Colonic mucosa (tissue), 4 donors: ENCODE data around the gene SLC48A1. TPM values are rescaled to one million over a fixed set of nuclear protein-coding genes. Genes with fewer than 3 reads are reported as not detected.

Experiments used
- DNase-seq: peaks from one replicate; pipeline ENCODE4 v3.0.0-alpha.2; 2020
- H3K27ac ChIP-seq: fragments of 200-600 bp; one replicate; pipeline ENCODE4 v1.8.0; 2021
- H3K27me3 ChIP-seq: fragments of 200-600 bp; one replicate; pipeline ENCODE4 v1.8.0; 2021
- H3K36me3 ChIP-seq: fragments of 200-600 bp; one replicate; pipeline ENCODE4 v1.8.0; 2021
- H3K4me1 ChIP-seq: fragments of 200-600 bp; one replicate; pipeline ENCODE4 v1.8.0; 2021; ENCODE audit warnings: mild to moderate bottlenecking
- H3K4me3 ChIP-seq: fragments of 200-600 bp; one replicate; pipeline ENCODE4 v1.8.0; 2021
- H3K9ac ChIP-seq, 2 donors: one replicate each; pipeline ENCODE4 v1.7.0; 2013; ENCODE audit warnings: control low read depth in 2 of 2, low read depth in 2 of 2, low read length in 2 of 2
- H3K9me3 ChIP-seq: fragments of 200-600 bp; one replicate; pipeline ENCODE4 v1.8.0; 2021
- intact Hi-C: fragments of 100-400 bp; cut with DNase I; formaldehyde crosslinking; loops from one replicate; pipeline ENCODE4 v1.14.1; 2022
- total RNA-seq, 2 donors: library from RNA; stranded (reverse); fragmentation: NEBNext Ultra II Directional in 1 of 2; extraction: Animal tissue kit (Norgen Biotek cat#: 25700) in 1 of 2; gene quantifications; one replicate each; pipeline ENCODE4 v1.2.1, GENCODE V29; 2021
- TF ChIP-seq, protein P1 (sequence below): fragments of 200-600 bp; IDR thresholded peaks from one replicate; pipeline ENCODE4 v1.8.0; 2022; ENCODE audit warnings: antibody characterized with exemption, mild to moderate bottlenecking
- donor health status: healthy.
- donor health status: DM: no; HTN: no; CAD: no.
- donor health status: DM: no; HTN: no; CAD: no.

Gene SLC48A1
- total RNA-seq, 2 donors from 2014 or later: 12.2 to 17.9 TPM

DNA sequence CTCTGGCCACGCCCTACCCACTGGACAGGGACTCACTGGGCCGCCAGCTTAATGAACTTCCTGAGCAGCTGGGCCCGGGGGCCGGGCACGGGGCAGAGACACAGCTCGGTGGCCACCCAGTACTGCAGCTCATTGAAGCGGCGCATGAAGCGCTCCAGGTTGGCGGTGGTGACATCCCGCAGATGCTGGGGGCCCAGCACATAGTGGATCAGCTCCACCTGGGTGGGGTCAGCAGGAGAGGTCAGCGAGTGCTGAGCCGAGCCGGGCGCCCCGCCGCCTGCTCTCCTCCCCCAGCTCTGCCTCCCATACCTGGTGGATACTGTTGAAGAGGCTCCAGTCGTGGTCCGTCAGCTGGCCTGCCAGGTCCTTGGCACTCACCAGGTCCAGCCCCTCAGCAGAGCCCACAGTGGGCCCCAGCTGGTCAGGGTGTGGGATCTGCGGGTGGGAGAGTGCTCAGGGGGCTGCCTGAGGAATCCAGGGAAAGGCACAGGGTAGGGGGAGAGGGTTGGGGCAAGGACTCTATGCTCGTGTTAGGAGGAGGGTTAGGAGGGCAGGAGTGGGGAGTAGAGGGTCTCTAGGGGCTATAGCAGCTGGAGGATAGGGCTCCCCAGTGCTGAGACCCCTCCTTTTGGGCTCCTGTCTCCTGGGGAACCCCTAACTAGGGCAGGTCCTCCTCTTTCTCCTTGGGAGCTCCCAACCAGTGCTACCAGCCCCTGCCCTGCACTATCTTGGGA lies 32.3 kb upstream of the SLC48A1 start:
- Histone ChIP-seq H3K27me3 (no peaks in the 10 kb centered on the region), H3K9me3 (no peaks in the 10 kb centered on the region), H3K9ac (peak overlapping the region in 1 of 2 donors; percentile 49), H3K27ac (no peak overlapping the region), H3K4me3 (no peak overlapping the region), H3K36me3 (no peaks in the 10 kb centered on the region), H3K4me1 (peaks cover 10% of the 10 kb centered on the region)
- no peak for DNase-seq
- intact Hi-C loops: no loop called here
- TF ChIP-seq, protein P1, sequence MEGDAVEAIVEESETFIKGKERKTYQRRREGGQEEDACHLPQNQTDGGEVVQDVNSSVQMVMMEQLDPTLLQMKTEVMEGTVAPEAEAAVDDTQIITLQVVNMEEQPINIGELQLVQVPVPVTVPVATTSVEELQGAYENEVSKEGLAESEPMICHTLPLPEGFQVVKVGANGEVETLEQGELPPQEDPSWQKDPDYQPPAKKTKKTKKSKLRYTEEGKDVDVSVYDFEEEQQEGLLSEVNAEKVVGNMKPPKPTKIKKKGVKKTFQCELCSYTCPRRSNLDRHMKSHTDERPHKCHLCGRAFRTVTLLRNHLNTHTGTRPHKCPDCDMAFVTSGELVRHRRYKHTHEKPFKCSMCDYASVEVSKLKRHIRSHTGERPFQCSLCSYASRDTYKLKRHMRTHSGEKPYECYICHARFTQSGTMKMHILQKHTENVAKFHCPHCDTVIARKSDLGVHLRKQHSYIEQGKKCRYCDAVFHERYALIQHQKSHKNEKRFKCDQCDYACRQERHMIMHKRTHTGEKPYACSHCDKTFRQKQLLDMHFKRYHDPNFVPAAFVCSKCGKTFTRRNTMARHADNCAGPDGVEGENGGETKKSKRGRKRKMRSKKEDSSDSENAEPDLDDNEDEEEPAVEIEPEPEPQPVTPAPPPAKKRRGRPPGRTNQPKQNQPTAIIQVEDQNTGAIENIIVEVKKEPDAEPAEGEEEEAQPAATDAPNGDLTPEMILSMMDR: no peak

DNA sequence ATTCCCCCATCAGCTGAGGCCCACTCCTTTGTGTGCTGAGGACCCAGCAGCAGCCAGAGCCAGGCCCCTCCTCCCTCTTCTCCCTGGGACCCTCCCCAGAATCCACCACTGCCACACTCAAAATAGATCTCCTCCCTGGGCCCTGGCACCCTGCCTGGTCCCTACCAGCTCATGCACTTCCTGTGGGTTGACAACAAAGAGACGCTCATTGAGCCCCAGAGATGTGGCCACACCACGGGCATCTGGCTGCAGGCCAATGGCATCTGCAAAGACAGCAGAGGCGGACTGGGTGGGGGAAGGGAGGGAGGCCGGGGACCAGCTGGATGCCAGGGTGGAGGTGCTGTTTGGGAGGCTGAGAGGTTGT lies 31.7 kb upstream of the SLC48A1 start:
- peak; percentile 81 for DNase-seq
- Histone ChIP-seq H3K27me3 (no peaks in the 10 kb centered on the region), H3K27ac (no peak overlapping the region), H3K4me1 (peaks cover 10% of the 10 kb centered on the region), H3K36me3 (no peaks in the 10 kb centered on the region), H3K9me3 (no peaks in the 10 kb centered on the region), H3K4me3 (no peak overlapping the region), H3K9ac (no peak overlapping the region)
- intact Hi-C loops: no loop called here
- TF ChIP-seq, protein P1: no peak

DNA sequence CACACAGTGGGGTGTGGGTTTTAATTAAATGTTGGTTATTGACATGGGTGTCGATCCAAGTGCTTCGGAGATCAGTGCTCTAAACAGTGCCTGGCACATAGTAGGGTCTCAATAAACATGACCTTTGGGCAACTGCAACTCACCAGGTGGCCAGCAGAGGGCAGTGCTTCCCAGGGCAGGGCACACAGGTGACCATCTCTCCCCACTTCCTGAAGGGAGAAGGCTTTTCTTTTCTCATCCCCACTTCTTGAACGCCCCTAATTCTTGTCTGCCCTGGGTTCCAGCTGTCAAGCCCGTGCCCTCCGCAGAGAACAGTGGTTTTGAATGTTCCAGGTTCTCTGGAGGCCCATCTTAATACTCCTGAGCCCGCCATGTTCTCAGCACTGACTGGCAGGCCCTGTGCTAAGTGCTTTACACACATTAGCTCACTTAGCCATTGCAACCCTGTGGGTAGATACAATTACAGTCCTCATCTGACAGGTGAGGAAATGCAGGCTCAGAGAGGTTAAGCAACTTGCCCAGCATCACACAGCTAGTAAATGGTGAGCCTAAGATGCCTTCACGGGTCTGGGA lies 30.7 kb upstream of the SLC48A1 start:
- Histone ChIP-seq H3K4me3 (no peak overlapping the region), H3K9me3 (no peaks in the 10 kb centered on the region), H3K27me3 (no peaks in the 10 kb centered on the region), H3K27ac (no peak overlapping the region), H3K36me3 (no peaks in the 10 kb centered on the region), H3K4me1 (peaks cover 6% of the 10 kb centered on the region), H3K9ac (peak overlapping the region in 1 of 2 donors; percentile 36)
- TF ChIP-seq, protein P1: peak; percentile 98
- DNase-seq: peak; percentile 80
- intact Hi-C loops: loop anchor here (2.0 kb wide), 2 partner anchors 24 to 36 kb away; no protein-coding TSS in a partner anchor

DNA sequence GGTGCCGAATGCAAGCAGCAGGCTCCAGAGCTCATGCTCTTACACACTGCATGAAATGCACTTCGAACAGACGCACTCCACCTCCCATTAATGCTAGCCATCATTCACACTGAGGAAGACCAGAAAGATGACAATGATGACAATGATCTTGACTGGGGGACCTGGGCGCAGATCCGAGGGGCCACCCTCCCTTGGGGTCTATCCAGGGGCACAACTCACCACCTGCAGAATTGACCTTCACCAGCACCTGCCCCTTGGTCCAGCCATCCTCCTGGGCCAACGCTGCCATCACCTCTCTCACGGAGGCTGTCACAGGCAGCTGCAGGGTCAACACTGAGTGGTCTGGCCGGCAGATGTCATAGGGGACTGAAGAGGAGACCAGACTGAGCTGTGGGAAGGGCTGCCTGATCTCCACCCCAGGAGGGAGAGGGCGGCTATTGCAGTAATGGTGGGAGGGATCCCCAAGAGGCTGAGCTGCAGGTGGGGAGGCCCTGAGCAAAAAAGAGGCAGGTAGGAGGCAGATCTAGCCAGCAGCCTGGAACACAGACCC lies 29.7 kb upstream of the SLC48A1 start:
- TF ChIP-seq, protein P1: no peak
- intact Hi-C loops: loop anchor here (2.0 kb wide), 2 partner anchors 23 to 35 kb away; no protein-coding TSS in a partner anchor
- Histone ChIP-seq H3K9ac (no peak overlapping the region), H3K4me3 (no peak overlapping the region), H3K27ac (no peak overlapping the region), H3K27me3 (no peaks in the 10 kb centered on the region), H3K4me1 (peaks cover 6% of the 10 kb centered on the region), H3K36me3 (no peaks in the 10 kb centered on the region), H3K9me3 (no peaks in the 10 kb centered on the region)
- no peak for DNase-seq

DNA sequence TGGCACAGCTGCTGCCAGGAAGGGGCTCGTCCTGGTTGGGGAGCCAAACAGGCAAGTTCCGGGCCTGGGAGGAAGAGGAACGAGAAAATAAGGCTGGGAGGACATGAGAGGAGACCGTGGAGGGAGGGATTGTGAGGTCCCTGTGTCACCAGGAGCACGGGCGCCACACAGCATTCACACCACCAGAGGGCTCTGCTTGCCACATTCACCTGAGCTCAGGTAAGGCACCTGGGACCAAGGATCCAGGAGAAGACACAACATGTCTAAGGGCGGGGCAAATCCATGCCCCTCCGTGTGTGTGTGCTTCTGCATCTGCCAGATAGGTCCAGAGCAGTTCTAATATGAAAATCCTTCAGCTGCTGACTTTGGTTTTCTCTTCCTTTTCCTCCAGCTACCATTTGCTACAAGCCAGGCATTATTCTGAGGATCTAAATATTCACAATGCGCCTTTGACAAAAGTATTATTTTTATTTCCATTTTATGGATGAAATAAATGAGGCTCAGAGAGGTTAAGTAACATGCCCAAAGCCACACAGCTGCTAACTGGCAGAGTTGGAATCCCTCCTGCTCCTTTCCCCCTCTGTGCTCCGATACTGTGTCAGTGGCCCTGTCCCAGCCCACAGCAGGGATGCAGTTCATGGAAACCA lies 28.9 kb upstream of the SLC48A1 start:
- intact Hi-C loops: no loop called here
- DNase-seq: peak; percentile 80
- Histone ChIP-seq H3K9me3 (no peaks in the 10 kb centered on the region), H3K36me3 (no peaks in the 10 kb centered on the region), H3K27me3 (no peaks in the 10 kb centered on the region), H3K9ac (no peak overlapping the region), H3K4me1 (peaks cover 6% of the 10 kb centered on the region), H3K27ac (no peak overlapping the region), H3K4me3 (no peak overlapping the region)
- TF ChIP-seq, protein P1: peak; percentile 64
